Dermis blood vessel endothelial cell (primary cell): ENCODE data around the gene SND1. TPM values are rescaled to one million over a fixed set of nuclear protein-coding genes. Genes with fewer than 3 reads are reported as not detected.
"Not testable (repeated sequence)": the region's sequence is repeated elsewhere in the genome, so short reads cannot be mapped to it uniquely, and the experiment has no call there.

ENCODE experiments used
- DNase-seq: peaks from one replicate; pipeline ENCODE4 v3.0.0; 2010
- total RNA-seq: library from RNA; depleted of rRNA; stranded (reverse); fragments of >200 nt; gene quantifications from 2 replicates; pipeline ENCODE4 v1.2.3, GENCODE V29; 2014

SND1 gene
- total RNA-seq, 1 donor from 2014 or later: 179 TPM

GRCh38 chr7:127941476-127942210 is 289.6 kb downstream of the SND1 start:
- DNase-seq: no peak

GRCh38 chr7:127943541-127944521 is 291.8 kb downstream of the SND1 start:
- DNase-seq: peak; percentile 26

GRCh38 chr7:127946111-127946510 is 294.1 kb downstream of the SND1 start:
- no peak for DNase-seq

- DNase-seq: peak; percentile 19
These were observed 294.9 kb downstream of the SND1 start for GRCh38 chr7:127946847-127947246.

DNA sequence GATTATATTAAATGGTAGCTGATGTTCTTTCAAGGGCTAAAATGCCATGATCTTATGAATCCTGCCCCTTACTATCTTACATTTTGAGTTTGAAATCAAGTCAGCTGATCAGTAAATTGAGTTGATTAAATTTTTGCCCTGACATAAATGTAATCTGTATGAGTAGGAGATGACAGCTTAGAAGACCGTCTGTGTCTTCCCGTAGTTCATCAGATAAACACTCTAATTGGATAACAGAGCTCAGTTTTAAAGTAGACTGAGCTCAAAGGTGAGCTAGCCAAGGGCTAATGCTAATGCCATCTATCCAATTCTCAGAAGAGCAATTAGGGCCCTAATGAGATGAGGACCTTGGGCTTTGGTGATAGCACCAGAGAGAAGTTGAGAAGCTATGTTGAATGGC is 296.3 kb downstream of the SND1 start:
- DNase-seq: no peak

DNA sequence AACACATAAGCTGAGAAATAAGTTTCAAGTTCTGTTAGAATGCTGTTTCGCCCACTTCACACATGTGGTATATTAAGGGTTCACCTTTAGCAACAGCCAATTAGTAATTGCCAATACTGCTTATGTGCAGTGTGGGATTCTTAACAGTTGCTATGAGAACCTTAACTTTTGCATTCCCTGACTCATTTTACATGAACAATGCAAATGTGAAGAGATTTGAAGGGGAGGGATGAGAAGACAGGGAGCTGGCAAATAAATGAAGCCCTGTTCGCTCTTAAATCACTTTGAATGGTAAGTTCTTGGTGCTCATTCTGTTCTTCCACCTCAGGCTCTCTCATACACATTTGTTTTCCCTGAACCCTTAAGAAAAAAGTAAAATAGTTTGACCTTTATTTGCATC is 296.9 kb downstream of the SND1 start:
- DNase-seq: no peak

DNA sequence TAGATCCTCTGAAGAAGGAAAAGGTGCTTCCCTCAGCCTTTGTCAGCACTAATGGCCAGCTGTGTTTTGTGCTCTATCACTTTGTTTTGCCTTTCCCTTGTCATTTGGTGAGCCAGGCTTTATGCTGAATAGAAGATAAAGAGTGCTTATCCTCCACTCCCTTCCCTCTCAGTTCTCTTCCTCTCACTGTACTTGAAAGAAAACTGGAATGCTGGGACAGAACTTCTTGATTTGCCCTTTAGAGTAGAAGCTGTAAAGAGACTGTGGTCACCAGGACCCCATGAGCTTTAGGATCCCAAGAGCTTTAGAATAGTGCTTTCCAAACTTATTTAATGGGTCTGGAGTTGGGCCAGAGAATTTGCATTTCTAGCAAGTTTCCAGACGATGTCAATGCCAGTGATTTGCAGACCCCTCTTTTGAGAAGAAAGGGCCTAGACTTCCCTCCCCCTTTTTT is 297.8 kb downstream of the SND1 start:
- DNase-seq: no peak

DNA sequence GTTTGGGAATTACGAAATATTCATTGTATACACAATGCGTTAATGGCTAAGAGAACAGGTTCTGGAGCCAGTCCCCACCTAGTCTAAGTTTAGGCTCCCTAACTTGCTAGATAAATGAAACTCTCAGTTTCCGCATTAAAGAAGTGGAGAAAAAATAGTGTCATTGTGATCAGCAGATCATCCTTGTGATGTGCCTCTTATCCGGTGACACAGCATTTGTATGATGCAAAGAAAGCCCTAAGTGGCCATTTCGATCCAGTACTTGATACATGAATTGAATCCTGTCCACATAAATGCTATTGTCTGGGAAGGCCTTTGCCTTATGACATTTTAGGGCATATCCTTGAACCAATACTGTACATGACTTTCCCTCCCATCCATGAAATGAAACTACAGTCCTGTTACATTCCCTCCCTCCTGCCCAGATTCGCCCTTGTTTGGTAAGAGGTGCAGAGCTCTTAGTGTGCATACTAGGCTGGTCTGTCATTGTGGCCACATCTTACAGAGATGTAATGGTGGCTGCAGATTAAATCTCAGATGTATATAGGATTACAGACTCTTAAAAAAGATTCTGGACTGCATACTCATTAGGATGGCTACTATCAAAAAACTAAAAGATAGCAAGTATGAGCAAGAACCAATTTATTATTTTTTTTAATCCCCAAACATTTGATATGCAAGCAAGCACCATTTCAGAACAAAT is 298.4 kb downstream of the SND1 start:
- no peak for DNase-seq

DNA sequence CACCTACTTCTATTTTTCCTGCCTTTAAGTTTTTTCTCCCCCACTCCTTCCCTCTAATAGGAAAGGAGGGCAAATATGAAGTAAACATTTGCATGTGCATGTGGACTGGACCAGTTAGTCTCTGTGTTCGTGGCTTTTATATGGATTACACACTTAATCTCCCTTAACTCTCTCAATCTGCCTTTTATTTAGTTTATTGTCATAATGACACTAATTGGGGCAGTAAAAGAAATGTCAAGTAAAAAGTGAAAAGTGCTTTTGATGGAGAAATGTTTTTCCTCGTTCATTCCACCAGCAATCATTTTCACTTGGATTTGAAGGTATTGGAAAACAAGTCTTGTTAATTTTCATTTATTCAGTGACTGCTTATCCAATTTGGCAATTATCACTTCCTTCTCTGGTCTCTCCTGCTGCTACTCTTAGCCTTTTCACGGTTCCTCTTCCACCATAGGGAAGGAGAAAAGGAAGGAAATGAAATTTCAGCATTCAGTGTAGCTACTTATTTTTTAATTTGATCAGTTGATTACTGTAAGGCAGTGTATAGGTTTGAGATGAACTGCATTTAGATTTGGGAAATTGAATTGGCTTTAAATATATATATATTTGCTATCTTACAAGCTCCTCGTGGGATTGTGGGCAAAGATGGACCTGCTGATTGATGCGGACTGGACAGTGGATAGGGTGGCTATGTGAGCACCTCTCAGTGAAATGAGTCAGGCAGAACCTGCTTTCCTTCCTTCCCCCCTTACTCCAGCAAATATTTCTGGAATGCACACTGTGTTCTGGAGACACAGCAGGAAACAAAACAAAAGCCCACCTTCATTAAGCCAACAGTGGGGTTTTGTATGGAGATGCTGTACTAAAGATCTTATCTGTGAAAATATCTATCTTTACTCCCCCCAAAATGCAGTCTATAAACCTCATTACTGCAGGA is 301.7 kb downstream of the SND1 start:
- peak; percentile 50 for DNase-seq

DNA sequence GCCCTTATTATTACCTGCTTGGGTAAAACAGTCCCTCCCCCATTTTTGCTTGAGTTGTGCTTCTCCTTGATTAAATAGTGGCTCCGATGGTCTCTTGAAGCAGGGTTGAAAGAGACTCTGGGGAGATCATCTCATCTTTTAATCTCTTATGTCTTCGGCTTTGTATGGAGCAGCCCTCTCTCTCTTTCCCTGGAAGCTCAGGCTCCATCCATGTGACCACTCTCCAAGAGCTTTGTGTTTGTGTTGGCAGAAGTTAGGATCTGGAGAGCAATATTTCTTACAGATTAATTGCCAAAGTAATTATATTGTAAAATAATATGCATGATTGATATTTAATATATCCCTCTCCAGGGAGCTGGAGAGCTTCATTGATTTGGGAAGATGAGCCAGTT is 302.4 kb downstream of the SND1 start:
- peak; percentile 28 for DNase-seq

DNA sequence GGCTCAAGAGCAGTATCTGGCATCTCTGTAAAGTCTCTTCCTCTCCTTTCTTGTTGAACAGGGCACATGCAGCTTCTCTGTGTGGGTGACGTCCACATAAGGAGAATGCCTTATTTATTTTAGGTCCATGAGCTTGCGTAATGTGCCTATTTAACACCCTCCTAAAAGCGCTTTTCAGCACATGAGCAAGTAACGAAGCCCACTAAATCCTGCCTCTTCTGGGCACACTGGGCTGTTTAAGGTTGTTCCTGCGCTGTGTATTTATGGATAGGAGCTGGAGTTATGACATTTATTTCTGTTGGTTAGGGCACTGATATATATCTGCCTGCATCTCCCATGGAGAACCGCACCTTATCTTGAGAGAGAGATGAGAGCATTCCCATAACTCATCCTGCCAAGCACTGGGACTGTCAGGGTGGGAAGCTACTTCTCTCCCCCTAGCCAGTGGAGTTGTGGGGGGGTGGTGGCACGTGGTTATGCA is 303.1 kb downstream of the SND1 start:
- no peak for DNase-seq

GRCh38 chr7:127957886-127958285 is 305.9 kb downstream of the SND1 start:
- no peak for DNase-seq

DNA sequence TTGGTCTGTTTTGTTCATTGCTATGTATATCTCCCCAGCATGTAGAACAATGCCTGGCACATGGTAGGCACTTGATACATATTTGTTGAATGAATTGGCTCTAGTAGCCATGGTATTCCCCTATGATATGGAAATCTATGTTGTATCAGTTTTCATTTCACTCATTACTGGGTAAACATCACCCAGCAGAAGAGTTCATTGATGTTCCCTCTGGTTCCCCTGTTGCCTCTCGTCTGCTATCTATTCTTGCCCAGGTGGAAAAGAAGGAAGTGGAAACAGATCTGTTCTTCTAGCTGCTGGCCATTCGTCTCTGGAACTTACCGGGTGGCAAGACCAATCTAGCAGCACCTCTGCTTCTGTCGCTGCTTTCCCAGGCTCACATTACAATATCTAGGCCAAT is 307.8 kb downstream of the SND1 start:
- DNase-seq: no peak

DNA sequence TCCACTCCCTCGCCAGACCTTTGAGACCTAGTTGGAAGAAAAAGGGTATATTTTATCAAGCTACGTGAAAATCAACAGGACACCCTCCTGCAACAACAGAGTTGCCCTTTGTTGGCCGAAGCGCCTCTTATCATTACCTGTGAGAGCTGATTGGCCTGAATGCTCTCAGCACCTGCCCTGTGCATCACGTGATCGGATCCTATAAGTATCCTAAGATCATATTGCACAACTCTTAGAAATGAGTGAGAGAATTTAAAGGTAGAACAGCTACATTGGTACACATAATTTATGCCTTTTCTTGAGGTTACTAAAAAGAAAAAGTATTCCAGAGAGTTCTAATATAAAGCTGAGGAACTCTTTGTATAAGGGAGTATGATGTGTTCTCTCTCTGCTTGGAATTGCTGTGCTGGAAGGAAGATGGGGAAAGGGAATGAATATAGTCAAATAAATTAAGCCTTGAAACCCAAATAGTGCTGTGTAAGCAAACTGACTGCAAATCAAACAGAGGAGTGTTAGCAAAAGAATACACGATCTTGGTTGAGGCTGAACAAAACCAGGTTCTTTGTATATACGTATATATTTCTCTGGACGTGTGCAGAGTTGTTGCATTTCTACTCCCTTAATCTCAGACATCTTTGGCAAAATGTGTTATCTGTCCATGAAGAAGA is 309.9 kb downstream of the SND1 start:
- DNase-seq: no peak

DNA sequence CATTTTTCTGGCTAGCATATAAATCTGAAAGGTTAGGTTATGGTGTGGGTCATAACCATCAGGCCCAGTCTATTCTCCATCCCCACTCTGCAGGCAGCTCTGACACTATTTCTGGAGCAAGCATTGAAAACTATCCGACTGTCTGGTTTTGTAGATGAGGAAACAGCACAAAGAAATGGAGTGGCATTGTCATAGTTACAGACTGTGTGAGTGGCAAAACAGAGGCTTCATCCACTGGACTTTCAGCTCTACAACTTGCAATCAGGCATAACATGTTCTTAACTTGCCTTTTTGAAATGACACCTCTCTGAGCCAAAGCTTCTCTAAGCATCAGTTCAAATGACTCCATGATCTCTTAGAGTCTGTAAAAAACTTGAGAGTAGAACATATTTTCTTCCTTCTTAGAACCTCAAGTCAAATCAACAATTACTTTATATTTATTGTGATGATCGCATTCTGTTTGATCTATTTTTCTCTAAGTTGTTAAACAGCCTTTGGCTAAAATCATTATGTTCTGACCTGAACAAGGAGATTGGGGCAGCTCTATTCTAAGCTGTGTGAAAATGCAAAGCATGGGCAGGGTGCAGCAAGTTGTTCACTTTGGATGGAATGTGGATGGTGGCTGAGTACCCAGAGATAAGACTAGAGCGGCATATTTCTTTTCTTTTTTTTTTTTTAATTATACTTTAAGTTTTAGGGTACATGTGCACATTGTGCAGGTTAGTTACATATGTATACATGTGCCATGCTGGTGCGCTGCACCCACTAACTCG is 310.8 kb downstream of the SND1 start:
- DNase-seq: no peak

GRCh38 chr7:127963850-127964249 is 311.9 kb downstream of the SND1 start:
- not testable (repeated sequence) for DNase-seq

DNA sequence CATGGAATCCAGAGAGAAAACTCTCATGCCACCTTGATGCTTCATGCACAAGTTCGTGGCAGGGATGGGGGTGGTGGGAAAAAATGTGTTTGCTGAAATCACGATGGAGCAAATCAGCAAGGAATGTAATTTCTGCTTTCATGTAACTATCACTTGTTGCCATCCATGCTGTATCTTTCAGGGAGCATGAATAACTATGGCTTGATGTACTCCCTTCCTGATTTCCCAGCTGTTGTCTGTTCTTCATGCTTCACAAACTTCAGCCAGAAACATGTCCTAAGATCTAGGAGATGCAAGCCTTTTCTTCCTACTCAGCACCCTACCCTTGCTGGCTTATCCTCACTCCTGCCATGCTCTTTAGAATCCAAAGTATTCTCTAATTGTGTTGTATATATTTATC is 315.3 kb downstream of the SND1 start:
- DNase-seq: no peak

- peak; percentile 54 for DNase-seq
These were observed 316.6 kb downstream of the SND1 start for GRCh38 chr7:127968547-127968946.

GRCh38 chr7:127973832-127974231 is 321.8 kb downstream of the SND1 start:
- no peak for DNase-seq

- no peak for DNase-seq
These were observed 322.5 kb downstream of the SND1 start for GRCh38 chr7:127974446-127975035.
